Peyer's patch (tissue), 4 donors: Measurements from ENCODE around the gene KLHL5. TPM values are rescaled to one million over a fixed set of nuclear protein-coding genes. Genes with fewer than 3 reads are reported as not detected.

ENCODE experiments used
- DNase-seq, 3 donors: peaks; one replicate each; pipeline ENCODE4 v3.0.0-alpha.2; 2017 to 2019
- H3K27ac ChIP-seq, 4 donors: fragments of 200-600 bp; sonication (generic); one replicate each; pipeline ENCODE4 v1.5.1; 2016 to 2019
- H3K27me3 ChIP-seq, 2 donors: fragments of 200-600 bp; sonication (generic); one replicate each; pipeline ENCODE4 v1.5.1; 2019
- H3K36me3 ChIP-seq, 3 donors: fragments of 200-600 bp; sonication (generic); one replicate each; pipeline ENCODE4 v1.5.1; 2016 to 2019
- H3K4me1 ChIP-seq, 4 donors: fragments of 200-600 bp; sonication (generic); one replicate each; pipeline ENCODE4 v1.5.1; 2016 to 2019
- H3K4me3 ChIP-seq, 4 donors: fragments of 200-600 bp; sonication (generic); 1 replicate in 3 of 4; 2 replicates in 1 of 4; pipeline ENCODE4 v1.5.1; 2016 to 2019; ENCODE audit warnings: mild to moderate bottlenecking in 1 of 4
- H3K9me3 ChIP-seq, 4 donors: fragments of 200-600 bp; sonication (generic); one replicate each; pipeline ENCODE4 v1.5.1; 2016 to 2019; ENCODE audit warnings: mild to moderate bottlenecking in 1 of 4
- CTCF ChIP-seq, 6 experiments: fragments of 450-650 bp in 4 of 6; fragments of 200-600 bp in 2 of 6; sonication (generic) in 1 of 6; IDR thresholded peaks; one replicate each; pipeline ENCODE4 v1.5.1; 2017 to 2019; ENCODE audit warnings: antibody characterized with exemption in 6 of 6, mild to moderate bottlenecking in 3 of 6, moderate library complexity in 1 of 6
- POLR2A ChIP-seq, 2 donors: fragments of 450-650 bp; IDR thresholded peaks; one replicate each; pipeline ENCODE4 v1.5.1; 2017; ENCODE audit warnings: antibody characterized with exemption in 2 of 2, mild to moderate bottlenecking in 2 of 2, moderate library complexity in 2 of 2
- total RNA-seq, 4 donors: library from RNA; depleted of rRNA; stranded (reverse); fragments of >200 nt; gene quantifications; one replicate each; pipeline ENCODE4 v1.1.0, GENCODE V29; 2016

The KLHL5 gene
- total RNA-seq, 4 donors from 2014 or later = 7.2 to 41.3 (median 12.1) TPM

GRCh38 chr4:39062770-39063097 lies 702 bp downstream of the KLHL5 start:
- no peaks in the 10 kb centered on the region for H3K4me1 ChIP-seq
- TF ChIP-seq POLR2A (IDR thresholded peaks at IDR 0.05) (no peak), CTCF (IDR thresholded peaks at IDR 0.05) (no peak)

GRCh38 chr4:39063430-39063829 lies 1.4 kb downstream of the KLHL5 start:
- no peak for DNase-seq
- Histone ChIP-seq H3K27me3 (no peaks in the 10 kb centered on the region), H3K4me1 (no peaks in the 10 kb centered on the region), H3K36me3 (no peaks in the 10 kb centered on the region), H3K9me3 (no peaks in the 10 kb centered on the region), H3K4me3 (no peak overlapping the region), H3K27ac (no peak overlapping the region)
- TF ChIP-seq POLR2A (IDR thresholded peaks at IDR 0.05) (no peak), CTCF (IDR thresholded peaks at IDR 0.05) (no peak)

More at GRCh38 chr4:39062770-39063097, 702 bp downstream of the KLHL5 start:
- Histone ChIP-seq H3K9me3 (no peaks in the 10 kb centered on the region), H3K27me3 (no peaks in the 10 kb centered on the region), H3K4me3 (no peak overlapping the region), H3K36me3 (no peaks in the 10 kb centered on the region), H3K27ac (no peak overlapping the region)
- DNase-seq = no peak

- Histone ChIP-seq H3K9me3 (no peaks in the 10 kb centered on the region), H3K4me1 (no peaks in the 10 kb centered on the region)
Observed at GRCh38 chr4:39066371-39066770, 4.3 kb downstream of the KLHL5 start.

GRCh38 chr4:39067031-39067430 lies 5.0 kb downstream of the KLHL5 start:
- no peaks in the 10 kb centered on the region for H3K4me1 ChIP-seq
- no peak overlapping the region for H3K27ac ChIP-seq
- H3K36me3 ChIP-seq = no peaks in the 10 kb centered on the region
- H3K27me3 ChIP-seq = no peaks in the 10 kb centered on the region
- TF ChIP-seq CTCF (IDR thresholded peaks at IDR 0.05) = no peak
- no peak for TF ChIP-seq POLR2A (IDR thresholded peaks at IDR 0.05)
- H3K4me3 ChIP-seq = no peak overlapping the region
- no peak for DNase-seq
- no peaks in the 10 kb centered on the region for H3K9me3 ChIP-seq

More at GRCh38 chr4:39066371-39066770, 4.3 kb downstream of the KLHL5 start:
- Histone ChIP-seq H3K27ac (no peak overlapping the region), H3K4me3 (no peak overlapping the region), H3K36me3 (no peaks in the 10 kb centered on the region), H3K27me3 (no peaks in the 10 kb centered on the region)
- no peak for TF ChIP-seq POLR2A (IDR thresholded peaks at IDR 0.05)
- no peak for TF ChIP-seq CTCF (IDR thresholded peaks at IDR 0.05)
- DNase-seq = no peak

- Histone ChIP-seq H3K9me3 (no peaks in the 10 kb centered on the region), H3K36me3 (no peaks in the 10 kb centered on the region), H3K4me1 (no peaks in the 10 kb centered on the region), H3K27ac (no peak overlapping the region), H3K4me3 (no peak overlapping the region), H3K27me3 (no peaks in the 10 kb centered on the region)
- DNase-seq = no peak
- TF ChIP-seq POLR2A (IDR thresholded peaks at IDR 0.05) (no peak), CTCF (IDR thresholded peaks at IDR 0.05) (no peak)
Observed at GRCh38 chr4:39067451-39067850, 5.4 kb downstream of the KLHL5 start.

GRCh38 chr4:39068907-39069306 lies 6.9 kb downstream of the KLHL5 start:
- TF ChIP-seq CTCF (IDR thresholded peaks at IDR 0.05) (no peak), POLR2A (IDR thresholded peaks at IDR 0.05) (no peak)
- H3K9me3 ChIP-seq = no peaks in the 10 kb centered on the region
- DNase-seq = no peak
- H3K27ac ChIP-seq = no peak overlapping the region
- H3K36me3 ChIP-seq = no peaks in the 10 kb centered on the region
- H3K4me3 ChIP-seq = no peak overlapping the region
- H3K27me3 ChIP-seq = no peaks in the 10 kb centered on the region
- no peaks in the 10 kb centered on the region for H3K4me1 ChIP-seq
